Stimulated activated naive B cell treated with anti-CD40 and anti-IgM and Interleukin-4, amounts not matched to agents 10 μg/mL and 1 μg/mL and 100 μg/mL, for 72 hours (primary cell): Measurements from ENCODE around the gene MTRFR.
"Not testable (repeated sequence)": the region's sequence is repeated elsewhere in the genome, so short reads cannot be mapped to it uniquely, and the experiment has no call there.

Experiments used
- ATAC-seq, 2 donors: fragments of 150-1000 bp; cut with Tn5 transposase; replicated peaks; 2 replicates each; pipeline ENCODE4 v1.10.0; 2021; ENCODE audit warnings: moderate library complexity in 1 of 2
- DNase-seq: peaks from one replicate; pipeline ENCODE4 v3.0.0; 2021
- H3K27ac Mint-ChIP-seq: one replicate; pipeline ENCODE4 v1.8.0; 2022; ENCODE audit warnings: mild to moderate bottlenecking, mixed read lengths
- H3K27me3 Mint-ChIP-seq, 2 donors: one replicate each; pipeline ENCODE4 v1.8.0; 2022; ENCODE audit warnings: mixed read lengths in 2 of 2
- H3K36me3 Mint-ChIP-seq, 2 donors: one replicate each; pipeline ENCODE4 v1.8.0; 2022; ENCODE audit warnings: mixed read lengths in 2 of 2, mild to moderate bottlenecking in 1 of 2
- H3K4me1 Mint-ChIP-seq, 2 donors: one replicate each; pipeline ENCODE4 v1.8.0; 2022; ENCODE audit warnings: mixed read lengths in 2 of 2, mild to moderate bottlenecking in 1 of 2
- H3K4me3 Mint-ChIP-seq, 2 donors: one replicate each; pipeline ENCODE4 v1.8.0; 2022; ENCODE audit warnings: mild to moderate bottlenecking in 2 of 2, mixed read lengths in 2 of 2, moderate library complexity in 1 of 2
- H3K9me3 Mint-ChIP-seq, 2 donors: one replicate each; pipeline ENCODE4 v1.8.0; 2022; ENCODE audit warnings: mixed read lengths in 2 of 2, mild to moderate bottlenecking in 1 of 2

The MTRFR gene

GRCh38 chr12:123237646-123238329, 4.6 kb downstream of the MTRFR start:
- Mint-ChIP-seq H3K4me3 (peak overlapping the region; percentile 40 to 72), H3K27me3 (no peaks in the 10 kb centered on the region), H3K36me3 (peaks cover 20 to 34% of the 10 kb centered on the region in 2 donors), H3K27ac (peak overlapping the region; percentile 53), H3K4me1 (peaks cover 33 to 51% of the 10 kb centered on the region in 2 donors), H3K9me3 (no peaks in the 10 kb centered on the region)
- ATAC-seq (peak; percentile 29 to 41), DNase-seq (peak; percentile 18)

GRCh38 chr12:123238330-123238682, 5.1 kb downstream of the MTRFR start:
- Mint-ChIP-seq H3K36me3 (peaks cover 20 to 29% of the 10 kb centered on the region in 2 donors), H3K27me3 (no peaks in the 10 kb centered on the region), H3K4me3 (peak overlapping the region in 1 of 2 donors; percentile 40), H3K4me1 (peaks cover 32 to 55% of the 10 kb centered on the region in 2 donors), H3K27ac (peak overlapping the region; percentile 53), H3K9me3 (no peaks in the 10 kb centered on the region)
- ATAC-seq: no peak
- DNase-seq: no peak

- Mint-ChIP-seq H3K4me1 (peaks cover 31 to 55% of the 10 kb centered on the region in 2 donors), H3K27ac (no peak overlapping the region), H3K9me3 (no peaks in the 10 kb centered on the region), H3K36me3 (peaks cover 18 to 24% of the 10 kb centered on the region in 2 donors), H3K4me3 (no peak overlapping the region), H3K27me3 (no peaks in the 10 kb centered on the region)
- no peak for ATAC-seq
- no peak for DNase-seq
Measured at GRCh38 chr12:123238961-123239360, 5.7 kb downstream of the MTRFR start.

GRCh38 chr12:123242116-123242904, 9.1 kb downstream of the MTRFR start:
- peaks cover 23 to 33% of the 10 kb centered on the region in 2 donors for H3K36me3 Mint-ChIP-seq
- no peak overlapping the region for H3K4me3 Mint-ChIP-seq
- peak overlapping the region; percentile 62 for H3K27ac Mint-ChIP-seq
- H3K9me3 Mint-ChIP-seq: no peaks in the 10 kb centered on the region
- no peaks in the 10 kb centered on the region for H3K27me3 Mint-ChIP-seq
- peaks cover 32 to 55% of the 10 kb centered on the region in 2 donors for H3K4me1 Mint-ChIP-seq
- ATAC-seq (no peak), DNase-seq (no peak)

- DNase-seq (no peak), ATAC-seq (no peak)
- Mint-ChIP-seq H3K9me3 (no peaks in the 10 kb centered on the region), H3K27me3 (no peaks in the 10 kb centered on the region), H3K36me3 (peaks cover 35 to 47% of the 10 kb centered on the region in 2 donors), H3K4me3 (no peak overlapping the region), H3K4me1 (peaks cover 30 to 55% of the 10 kb centered on the region in 2 donors), H3K27ac (peak overlapping the region; percentile 20)
Measured at GRCh38 chr12:123243671-123244262, 10.5 kb downstream of the MTRFR start.

GRCh38 chr12:123245678-123246077, 12.4 kb downstream of the MTRFR start:
- Mint-ChIP-seq H3K36me3 (peaks cover 39 to 54% of the 10 kb centered on the region in 2 donors), H3K27ac (peak overlapping the region; percentile 42), H3K9me3 (no peaks in the 10 kb centered on the region), H3K27me3 (no peaks in the 10 kb centered on the region), H3K4me1 (peaks cover 37 to 58% of the 10 kb centered on the region in 2 donors), H3K4me3 (no peak overlapping the region)
- DNase-seq (no peak), ATAC-seq (no peak)

- not testable (repeated sequence) for ATAC-seq, DNase-seq, H3K27me3 Mint-ChIP-seq, H3K27ac Mint-ChIP-seq, H3K4me3 Mint-ChIP-seq, H3K9me3 Mint-ChIP-seq
- Mint-ChIP-seq H3K4me1 (peaks cover 37 to 53% of the 10 kb centered on the region in 2 donors), H3K36me3 (peaks cover 30 to 47% of the 10 kb centered on the region in 2 donors)
Measured at GRCh38 chr12:123248129-123248528, 14.9 kb downstream of the MTRFR start.

GRCh38 chr12:123248996-123249741, 15.9 kb downstream of the MTRFR start:
- not testable (repeated sequence) for H3K4me3 Mint-ChIP-seq, ATAC-seq, H3K27ac Mint-ChIP-seq, H3K9me3 Mint-ChIP-seq, DNase-seq, H3K27me3 Mint-ChIP-seq
- Mint-ChIP-seq H3K4me1 (peaks cover 38 to 53% of the 10 kb centered on the region in 2 donors), H3K36me3 (peaks cover 32 to 57% of the 10 kb centered on the region in 2 donors)

- DNase-seq: no peak
- no peaks in the 10 kb centered on the region for H3K9me3 Mint-ChIP-seq
- peak overlapping the region; percentile 71 for H3K27ac Mint-ChIP-seq
- H3K4me3 Mint-ChIP-seq: no peak overlapping the region
- H3K4me1 Mint-ChIP-seq: peaks cover 33 to 45% of the 10 kb centered on the region in 2 donors
- H3K36me3 Mint-ChIP-seq: peaks cover 28 to 52% of the 10 kb centered on the region in 2 donors
- no peaks in the 10 kb centered on the region for H3K27me3 Mint-ChIP-seq
- no peak for ATAC-seq
Measured at GRCh38 chr12:123250471-123251383, 17.5 kb downstream of the MTRFR start.

- H3K9me3 Mint-ChIP-seq: no peaks in the 10 kb centered on the region
- no peak for ATAC-seq
- no peak overlapping the region for H3K4me3 Mint-ChIP-seq
- DNase-seq: no peak
- peaks cover 30 to 37% of the 10 kb centered on the region in 2 donors for H3K4me1 Mint-ChIP-seq
- H3K36me3 Mint-ChIP-seq: peaks cover 28 to 50% of the 10 kb centered on the region in 2 donors
- peak overlapping the region; percentile 71 for H3K27ac Mint-ChIP-seq
- H3K27me3 Mint-ChIP-seq: no peaks in the 10 kb centered on the region
Measured at GRCh38 chr12:123251403-123252076, 18.3 kb downstream of the MTRFR start.

GRCh38 chr12:123252365-123252764, 19.1 kb downstream of the MTRFR start:
- ATAC-seq: not testable (repeated sequence)

GRCh38 chr12:123253641-123254459, 20.6 kb downstream of the MTRFR start:
- DNase-seq (no peak), ATAC-seq (no peak)
- H3K9me3 Mint-ChIP-seq: no peaks in the 10 kb centered on the region
- peaks cover 17 to 38% of the 10 kb centered on the region in 2 donors for H3K36me3 Mint-ChIP-seq
- no peak overlapping the region for H3K27ac Mint-ChIP-seq
- no peak overlapping the region for H3K4me3 Mint-ChIP-seq
- H3K4me1 Mint-ChIP-seq: peaks cover 22% of the 10 kb centered on the region in 2 donors
- H3K27me3 Mint-ChIP-seq: no peaks in the 10 kb centered on the region

More at GRCh38 chr12:123252365-123252764, 19.1 kb downstream of the MTRFR start:
- Mint-ChIP-seq H3K36me3 (peaks cover 29 to 49% of the 10 kb centered on the region in 2 donors), H3K4me1 (peaks cover 26 to 31% of the 10 kb centered on the region in 2 donors)
- not testable (repeated sequence) for DNase-seq, H3K27ac Mint-ChIP-seq, H3K27me3 Mint-ChIP-seq, H3K4me3 Mint-ChIP-seq, H3K9me3 Mint-ChIP-seq
